ENCODE data around the gene RSRC1.

- no peak for TF ChIP-seq CTCF (IDR thresholded peaks at IDR 0.05)
- no peak for TF ChIP-seq POLR2A (IDR thresholded peaks at IDR 0.05)
Measured at GRCh38 chr3:158489181-158489580, 379.3 kb downstream of the RSRC1 start.
